ENCODE data around the gene RMDN2.

- TF ChIP-seq CTCF (IDR thresholded peaks at IDR 0.05) = no peak
- TF ChIP-seq POLR2A (IDR thresholded peaks at IDR 0.05) = no peak
These were observed 67.5 kb downstream of the RMDN2 start for GRCh38 chr2:37992601-37993000.
